RPMI7951 (cell line): ENCODE data around the gene CA12. TPM values are rescaled to one million over a fixed set of nuclear protein-coding genes. Genes with fewer than 3 reads are reported as not detected.
A peak's percentile ranks its signal among the peaks of the same experiment; 100 is the strongest.
"Not testable (repeated sequence)": the region's sequence is repeated elsewhere in the genome, so short reads cannot be mapped to it uniquely, and the experiment has no call there.

Source experiments
- DNase-seq: peaks from one replicate; pipeline ENCODE4 v3.0.0-alpha.2; 2012; ENCODE audit warnings: low read depth
- total RNA-seq: library from RNA; depleted of rRNA; stranded (reverse); fragments of >200 nt; shearing (Covaris generic); gene quantifications from 2 replicates; pipeline ENCODE4 v1.2.3, GENCODE V29; 2014; rRNA removed

Gene CA12
- 23.3 and 30.2 TPM in 2 replicates for total RNA-seq

- peak; percentile 53 for DNase-seq
Observed at GRCh38 chr15:63381301-63382204, at the start of gene CA12. Gene CA12 (minus strand): TSS chr15:63381846. CDS start chr15:63381720, 126 bp downstream.

- DNase-seq, result no peak
Observed at GRCh38 chr15:63430766-63431451, 49.3 kb upstream of the CA12 start.

- DNase-seq, result no peak
Observed at GRCh38 chr15:63426552-63426951, 44.9 kb upstream of the CA12 start.

- no peak for DNase-seq
Observed at GRCh38 chr15:63425426-63425985, 43.9 kb upstream of the CA12 start.

GRCh38 chr15:63422891-63423590, 41.4 kb upstream of the CA12 start:
- no peak for DNase-seq

- DNase-seq, result no peak
Observed at GRCh38 chr15:63421433-63421832, 39.8 kb upstream of the CA12 start.

GRCh38 chr15:63420333-63420747, 38.7 kb upstream of the CA12 start:
- DNase-seq, result peak; percentile 75

- no peak for DNase-seq
Observed at GRCh38 chr15:63418811-63419210, 37.2 kb upstream of the CA12 start.

- no peak for DNase-seq
Observed at GRCh38 chr15:63417721-63418120, 36.1 kb upstream of the CA12 start.

- DNase-seq, result not testable (repeated sequence)
Observed at GRCh38 chr15:63417274-63417673, 35.6 kb upstream of the CA12 start.

- DNase-seq, result no peak
Observed at GRCh38 chr15:63414474-63415120, 33.0 kb upstream of the CA12 start.

GRCh38 chr15:63412551-63412950, 30.9 kb upstream of the CA12 start:
- DNase-seq, result no peak

GRCh38 chr15:63411866-63412265, 30.2 kb upstream of the CA12 start:
- DNase-seq, result no peak

- no peak for DNase-seq
Observed at GRCh38 chr15:63409179-63409578, 27.5 kb upstream of the CA12 start.

- no peak for DNase-seq
Observed at GRCh38 chr15:63408524-63408923, 26.9 kb upstream of the CA12 start.

GRCh38 chr15:63407612-63408011, 26.0 kb upstream of the CA12 start:
- DNase-seq, result peak; percentile 19

- no peak for DNase-seq
Observed at GRCh38 chr15:63405683-63406390, 24.2 kb upstream of the CA12 start.

- DNase-seq, result peak; percentile 53
Observed at GRCh38 chr15:63405159-63405558, 23.5 kb upstream of the CA12 start.

GRCh38 chr15:63403254-63403945, 21.8 kb upstream of the CA12 start:
- DNase-seq, result no peak
